GM15510 (cell line): ENCODE data around the gene TMEM121.

Experiments used
- POLR2A ChIP-seq: IDR thresholded peaks from 3 replicates; pipeline ENCODE4 v1.6.1; 2011; ENCODE audit warnings: borderline replicate concordance; ENCODE audit not compliant: insufficient read length; ENCODE audit errors: extremely low read depth

The TMEM121 gene

GRCh38 chr14:105525861-105526775 is at the start of gene TMEM121:
TSS of gene TMEM121 (plus strand) at chr14:105526583. CDS start at chr14:105528835, 2,252 bp downstream.
- no peak for TF ChIP-seq POLR2A

GRCh38 chr14:105476831-105477659 is 49.3 kb upstream of the TMEM121 start:
- no peak for TF ChIP-seq POLR2A

GRCh38 chr14:105477660-105478397 is 48.6 kb upstream of the TMEM121 start:
- no peak for TF ChIP-seq POLR2A

GRCh38 chr14:105478398-105479251 is 47.8 kb upstream of the TMEM121 start:
- TF ChIP-seq POLR2A = no peak

- TF ChIP-seq POLR2A = no peak
Observed at GRCh38 chr14:105479431-105480158, 46.8 kb upstream of the TMEM121 start.

GRCh38 chr14:105480199-105480746 is 46.1 kb upstream of the TMEM121 start:
- TF ChIP-seq POLR2A = no peak

GRCh38 chr14:105480807-105481801 is 45.3 kb upstream of the TMEM121 start:
- TF ChIP-seq POLR2A = no peak

GRCh38 chr14:105481886-105482457 is 44.4 kb upstream of the TMEM121 start:
- no peak for TF ChIP-seq POLR2A

- no peak for TF ChIP-seq POLR2A
Observed at GRCh38 chr14:105482486-105483110, 43.8 kb upstream of the TMEM121 start.

- no peak for TF ChIP-seq POLR2A
Observed at GRCh38 chr14:105483300-105484068, 42.9 kb upstream of the TMEM121 start.
